ENCODE data around the gene ANKRD30A. TPM values are rescaled to one million over a fixed set of nuclear protein-coding genes. Genes with fewer than 3 reads are reported as not detected.

The ANKRD30A gene
- total and polyA plus RNA-seq, 2 donors (not counting 3 experiments of a cell fraction or from before 2014, with no cell fraction given): not detected

DNA sequence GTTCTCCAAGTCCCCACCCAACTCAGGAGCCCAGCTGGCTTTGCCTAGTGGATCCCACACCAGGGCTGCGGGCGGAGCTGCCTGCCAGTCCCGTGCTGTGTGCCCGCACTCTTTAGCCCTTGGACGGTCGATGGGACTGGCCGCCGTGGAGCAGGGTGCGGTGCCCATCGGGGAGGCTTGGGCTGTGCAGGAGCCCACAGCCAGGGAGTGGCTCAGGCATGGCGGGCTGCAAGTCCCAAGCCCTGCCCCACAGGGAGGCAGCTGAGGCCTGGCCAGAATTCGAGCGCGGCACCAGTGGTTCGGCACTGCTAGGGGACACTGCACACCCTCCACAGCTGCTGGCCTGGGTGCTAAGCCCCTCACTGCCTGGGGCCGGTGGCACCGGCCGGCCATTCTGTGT, 159.7 kb downstream of the ANKRD30A start:
- no peak overlapping the region for H3K4me3 ChIP-seq (replicated peaks in 1 of 3; ENCODE audit: insufficient read depth in 1 of 3, low read depth in 1 of 3, low read length in 3 of 3)
- H2AFZ ChIP-seq (ENCODE audit: low read depth, low read length): no peak overlapping the region
- no peaks in the 10 kb centered on the region for H3K9me1 ChIP-seq (replicated peaks; ENCODE audit: control insufficient read depth, extremely low read depth, insufficient read depth, low read length)
- H3K4me2 ChIP-seq (ENCODE audit: insufficient read depth, low read length): no peak overlapping the region
- H3K9ac ChIP-seq (replicated peaks; ENCODE audit: extremely low read depth, insufficient read depth, low read length): no peak overlapping the region
- H3K79me2 ChIP-seq (ENCODE audit: control insufficient read depth, insufficient read depth, low read length): no peaks in the 10 kb centered on the region
- dilution Hi-C loops (cut with MboI; ENCODE audit: extremely low pct_ligation_motif_present, low sequenced_read_pairs): no loop called here
- DNase-seq (ENCODE audit: low read depth, low spot score): no peak
- H3K27ac ChIP-seq (ENCODE audit: insufficient read depth, low read depth, low read length): no peak overlapping the region
- FAIRE-seq: no peak
- H3K9me3 ChIP-seq (replicated peaks; ENCODE audit: control insufficient read depth, insufficient read depth, low read length): peaks cover 2% of the 10 kb centered on the region
- TF ChIP-seq, protein P1, sequence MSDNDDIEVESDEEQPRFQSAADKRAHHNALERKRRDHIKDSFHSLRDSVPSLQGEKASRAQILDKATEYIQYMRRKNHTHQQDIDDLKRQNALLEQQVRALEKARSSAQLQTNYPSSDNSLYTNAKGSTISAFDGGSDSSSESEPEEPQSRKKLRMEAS (IDR thresholded peaks at IDR 0.05; ENCODE audit: insufficient read depth, insufficient read length): no peak
- no peak for TF ChIP-seq FOS (IDR thresholded peaks at IDR 0.05; ENCODE audit: borderline replicate concordance, insufficient read depth, low read length)
- TF ChIP-seq, protein P2, sequence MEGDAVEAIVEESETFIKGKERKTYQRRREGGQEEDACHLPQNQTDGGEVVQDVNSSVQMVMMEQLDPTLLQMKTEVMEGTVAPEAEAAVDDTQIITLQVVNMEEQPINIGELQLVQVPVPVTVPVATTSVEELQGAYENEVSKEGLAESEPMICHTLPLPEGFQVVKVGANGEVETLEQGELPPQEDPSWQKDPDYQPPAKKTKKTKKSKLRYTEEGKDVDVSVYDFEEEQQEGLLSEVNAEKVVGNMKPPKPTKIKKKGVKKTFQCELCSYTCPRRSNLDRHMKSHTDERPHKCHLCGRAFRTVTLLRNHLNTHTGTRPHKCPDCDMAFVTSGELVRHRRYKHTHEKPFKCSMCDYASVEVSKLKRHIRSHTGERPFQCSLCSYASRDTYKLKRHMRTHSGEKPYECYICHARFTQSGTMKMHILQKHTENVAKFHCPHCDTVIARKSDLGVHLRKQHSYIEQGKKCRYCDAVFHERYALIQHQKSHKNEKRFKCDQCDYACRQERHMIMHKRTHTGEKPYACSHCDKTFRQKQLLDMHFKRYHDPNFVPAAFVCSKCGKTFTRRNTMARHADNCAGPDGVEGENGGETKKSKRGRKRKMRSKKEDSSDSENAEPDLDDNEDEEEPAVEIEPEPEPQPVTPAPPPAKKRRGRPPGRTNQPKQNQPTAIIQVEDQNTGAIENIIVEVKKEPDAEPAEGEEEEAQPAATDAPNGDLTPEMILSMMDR (IDR thresholded peaks at IDR 0.05; ENCODE audit: extremely low read depth in 1 of 2, insufficient read depth in 1 of 2, low read depth in 1 of 2, low read length in 2 of 2): no peak
- no peak for TF ChIP-seq GATA2 (IDR thresholded peaks at IDR 0.05; ENCODE audit: insufficient read depth, insufficient read length, low read depth, low read length)
- TF ChIP-seq EZH2 (IDR thresholded peaks at IDR 0.05; ENCODE audit: borderline replicate concordance, low read depth, low read length, severe bottlenecking): no peak
- no peak for TF ChIP-seq POLR2A (IDR thresholded peaks at IDR 0.05; ENCODE audit: low read depth, low read length)
- no peak for TF ChIP-seq POLR2AphosphoS5 (IDR thresholded peaks at IDR 0.05; ENCODE audit: insufficient read depth, low read depth, low read length)
- no peak for TF ChIP-seq MYC (IDR thresholded peaks at IDR 0.05; ENCODE audit: low read depth, low read length)
- no peak for TF ChIP-seq JUN (IDR thresholded peaks at IDR 0.05; ENCODE audit: borderline replicate concordance, insufficient read depth, insufficient read length, low read depth)
- intact Hi-C loops (cut with micrococcal nuclease): no loop called here
- H3K4me1 ChIP-seq (ENCODE audit: control insufficient read depth, extremely low read depth, insufficient read depth, low read length): no peaks in the 10 kb centered on the region
- no peaks in the 10 kb centered on the region for H3K27me3 ChIP-seq (ENCODE audit: control insufficient read depth in 2 of 2, insufficient read depth in 2 of 2, low read length in 2 of 2)
- H4K20me1 ChIP-seq (replicated peaks; ENCODE audit: control insufficient read depth, extremely low read depth, insufficient read depth, low read length): no peaks in the 10 kb centered on the region
- BruUV-seq (replicated peaks): no TSS peak
- POLR2A ChIA-PET: no interaction called here
- CTCF ChIA-PET: no interaction called here
- no peaks in the 10 kb centered on the region for H3K36me3 ChIP-seq (ENCODE audit: control insufficient read depth in 2 of 2, extremely low read depth in 1 of 2, insufficient read depth in 2 of 2, low read length in 2 of 2)
